ENCODE data around the gene TSPEAR. TPM values are rescaled to one million over a fixed set of nuclear protein-coding genes. Genes with fewer than 3 reads are reported as not detected.

Gene TSPEAR
- total RNA-seq, 4 donors from 2014 or later: not detected

DNA sequence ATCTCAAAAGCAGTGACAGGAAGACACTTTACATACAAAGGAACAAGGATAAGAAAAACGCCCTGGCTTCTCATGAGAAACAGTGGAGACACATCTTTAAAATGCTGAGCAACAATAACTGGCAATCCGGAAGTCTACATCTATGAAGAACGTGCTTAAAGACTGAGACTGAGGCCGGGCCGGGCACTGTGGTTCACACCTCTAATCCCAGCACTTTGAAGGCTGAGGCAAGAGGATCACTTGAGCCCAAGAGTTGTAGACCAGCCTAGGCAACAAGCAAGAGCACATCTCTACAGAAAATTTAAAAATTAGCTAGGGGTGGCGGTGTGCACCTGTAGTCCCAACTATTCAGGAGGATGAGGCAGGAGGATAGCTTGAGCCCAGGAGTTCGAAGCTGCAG lies 27.3 kb downstream of the TSPEAR start:
- WGBS, 2 donors: 77 to 85% methylated on average over 7 of the region's 7 CpGs
- Histone ChIP-seq H3K27ac (no peak overlapping the region), H3K4me1 (no peaks in the 10 kb centered on the region), H3K27me3 (peaks cover 0 to 31% of the 10 kb centered on the region in 2 donors), H3K9me3 (no peaks in the 10 kb centered on the region), H3K4me3 (no peak overlapping the region), H3K36me3 (no peaks in the 10 kb centered on the region)
- DNase-seq (ENCODE audit: low spot score in 2 of 2): no peak
- TF ChIP-seq POLR2A (IDR thresholded peaks at IDR 0.05): no peak
- TF ChIP-seq EP300 (IDR thresholded peaks at IDR 0.05): no peak
- TF ChIP-seq CTCF (IDR thresholded peaks at IDR 0.05): no peak

- peaks cover 0 to 4% (median 0%) of the 10 kb centered on the region in 4 donors for H3K9me3 ChIP-seq
- TF ChIP-seq CTCF (IDR thresholded peaks at IDR 0.05) (no peak), EP300 (IDR thresholded peaks at IDR 0.05) (no peak), POLR2A (IDR thresholded peaks at IDR 0.05) (no peak)
- DNase-seq (ENCODE audit: low spot score in 2 of 2): no peak
- H3K4me3 ChIP-seq: no peak overlapping the region
- 76% methylated on average over 15 of the region's 15 CpGs for WGBS, 2 donors
- H3K4me1 ChIP-seq: no peaks in the 10 kb centered on the region
- peaks cover 0 to 22% of the 10 kb centered on the region in 2 donors for H3K27me3 ChIP-seq
- H3K27ac ChIP-seq: no peak overlapping the region
- H3K36me3 ChIP-seq: no peaks in the 10 kb centered on the region
Observed at GRCh38 chr21:44682580-44683151, 28.7 kb downstream of the TSPEAR start.

DNA sequence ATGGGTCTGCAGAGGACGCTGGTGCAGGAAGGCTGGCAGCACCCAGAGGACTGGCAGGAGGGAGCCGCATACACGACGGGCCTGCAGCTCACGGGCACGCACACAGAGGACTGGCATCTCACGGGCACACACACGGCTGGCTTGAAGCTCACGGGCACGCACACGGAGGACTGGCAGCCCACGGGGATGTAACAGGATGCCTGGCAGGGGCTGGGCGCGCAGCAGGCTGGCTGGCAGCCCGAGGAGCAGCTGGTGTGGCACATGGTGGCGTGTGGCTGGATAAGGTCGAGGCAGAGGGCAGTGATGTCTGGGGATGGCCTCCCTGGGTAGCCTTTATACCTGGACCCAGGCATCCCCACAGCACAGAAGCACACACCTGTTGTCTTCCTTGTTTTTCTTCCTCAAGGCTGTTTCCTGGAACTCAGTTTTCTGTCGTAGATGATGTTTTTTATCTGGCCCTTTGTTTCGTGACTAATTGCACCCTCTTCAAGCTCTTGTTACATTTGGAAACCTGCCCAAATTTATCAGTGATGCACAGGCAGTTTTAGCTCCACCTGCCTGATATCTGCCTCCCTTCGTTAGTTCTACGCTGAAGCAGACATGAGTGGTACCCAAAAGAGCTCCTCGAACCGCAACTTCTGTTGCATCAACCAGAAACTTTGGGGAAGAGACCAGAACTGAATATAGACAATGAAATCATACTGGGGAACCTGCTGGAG lies 29.4 kb downstream of the TSPEAR start, which contains the start of gene KRTAP12-1:
TSS of gene KRTAP12-1 (minus strand) at position 303 of the 719 bp plus-strand sequence. CDS start at position 263, 40 bp downstream.
- H3K4me1 ChIP-seq: no peaks in the 10 kb centered on the region
- no peak within 1 kb of the TSS for H3K27ac ChIP-seq
- H3K9me3 ChIP-seq: peaks cover 0 to 4% (median 0%) of the 10 kb centered on the region in 4 donors
- WGBS, 2 donors: 75 to 81% methylated on average over 13 to 23 of the region's 23 CpGs
- TF ChIP-seq POLR2A (IDR thresholded peaks at IDR 0.05) (no peak), EP300 (IDR thresholded peaks at IDR 0.05) (no peak), CTCF (IDR thresholded peaks at IDR 0.05) (no peak)
- no peak for DNase-seq (ENCODE audit: low spot score in 2 of 2)
- H3K27me3 ChIP-seq: peaks cover 0 to 16% of the 10 kb centered on the region in 2 donors
- H3K36me3 ChIP-seq: no peaks in the 10 kb centered on the region
- no peak within 1 kb of the TSS for H3K4me3 ChIP-seq

GRCh38 chr21:44681152-44681551 lies 30.2 kb downstream of the TSPEAR start:
- peaks cover 0 to 7% of the 10 kb centered on the region in 2 donors for H3K27me3 ChIP-seq
- H3K27ac ChIP-seq: no peak overlapping the region
- H3K36me3 ChIP-seq: no peaks in the 10 kb centered on the region
- H3K4me3 ChIP-seq: no peak overlapping the region
- no peak for TF ChIP-seq EP300 (IDR thresholded peaks at IDR 0.05)
- no peak for TF ChIP-seq POLR2A (IDR thresholded peaks at IDR 0.05)
- no peak for TF ChIP-seq CTCF (IDR thresholded peaks at IDR 0.05)
- DNase-seq (ENCODE audit: low spot score in 2 of 2): no peak
- no peaks in the 10 kb centered on the region for H3K4me1 ChIP-seq
- WGBS, 2 donors: 63 to 91% methylated on average over 11 of the region's 11 CpGs
- H3K9me3 ChIP-seq: peaks cover 0 to 4% (median 0%) of the 10 kb centered on the region in 4 donors

GRCh38 chr21:44677881-44678280 lies 33.5 kb downstream of the TSPEAR start:
- no peak for DNase-seq (ENCODE audit: low spot score in 2 of 2)
- WGBS, 2 donors: 94% methylated on average over 13 of the region's 13 CpGs
- Histone ChIP-seq H3K27me3 (no peaks in the 10 kb centered on the region), H3K4me3 (no peak overlapping the region), H3K27ac (no peak overlapping the region), H3K4me1 (no peaks in the 10 kb centered on the region), H3K36me3 (no peaks in the 10 kb centered on the region), H3K9me3 (peaks cover 0 to 16% (median 3%) of the 10 kb centered on the region in 4 donors)
- no peak for TF ChIP-seq CTCF (IDR thresholded peaks at IDR 0.05)
- no peak for TF ChIP-seq EP300 (IDR thresholded peaks at IDR 0.05)
- no peak for TF ChIP-seq POLR2A (IDR thresholded peaks at IDR 0.05)
